K562 (cell line): ENCODE measurements around the gene PPP1CA. TPM values are rescaled to one million over a fixed set of nuclear protein-coding genes. Genes with fewer than 3 reads are reported as not detected.

Experiments
- EGR1 ChIP-seq: fragments of 450-650 bp; conservative IDR thresholded peaks from 2 replicates; pipeline ENCODE4 v1.6.1; 2017; ENCODE audit warnings: mild to moderate bottlenecking
- ELF1 ChIP-seq: fragments of 200-800 bp; sonication (Bioruptor generic); IDR thresholded peaks from 2 replicates; pipeline ENCODE4 v1.6.1; 2016; ENCODE audit warnings: missing genetic modification characterization, missing compliant biosample characterization
- EP400 ChIP-seq: fragments of 450-650 bp; IDR thresholded peaks from 2 replicates; pipeline ENCODE4 v1.6.1; 2017; ENCODE audit warnings: antibody characterized with exemption, mild to moderate bottlenecking, moderate library complexity
- GABPB1 ChIP-seq: sonication (generic); formaldehyde crosslinking; IDR thresholded peaks from 2 replicates; pipeline ENCODE4 v1.8.0; 2022; ENCODE audit warnings: mild to moderate bottlenecking, missing genetic modification reagents
- GATAD2A ChIP-seq: fragments of 450-650 bp; IDR thresholded peaks from 2 replicates; pipeline ENCODE4 v1.6.1; 2017
- HNRNPUL1 ChIP-seq: fragments of 200-400 bp; formaldehyde crosslinking; IDR thresholded peaks from 2 replicates; pipeline ENCODE4 v1.6.1; 2017; ENCODE audit warnings: low read length
- NCOR1 ChIP-seq: fragments of 450-650 bp; IDR thresholded peaks from 2 replicates; pipeline ENCODE4 v1.6.1; 2016; ENCODE audit warnings: mild to moderate bottlenecking, moderate library complexity
- NFIX ChIP-seq: fragments of 250-450 bp; sonication (Bioruptor Pico); IDR thresholded peaks from 2 replicates; pipeline ENCODE4 v1.4.0; 2020; ENCODE audit warnings: low read depth, mild to moderate bottlenecking, moderate library complexity
- PHF20 ChIP-seq: fragments of 450-650 bp; IDR thresholded peaks from 2 replicates; pipeline ENCODE4 v1.6.1; 2018; ENCODE audit not compliant: partially characterized antibody
- POLR2A ChIP-seq: fragments of 450-650 bp; conservative IDR thresholded peaks from 2 replicates; pipeline ENCODE4 v1.6.1; 2016
- SRSF9 ChIP-seq: fragments of 200-400 bp; formaldehyde crosslinking; IDR thresholded peaks from 2 replicates; pipeline ENCODE4 v1.6.1; 2017; ENCODE audit warnings: low read depth, low read length, borderline replicate concordance
- TBL1XR1 ChIP-seq, 2 experiments: IDR thresholded peaks; 2 replicates each; pipeline ENCODE4 v1.6.1; 2012; ENCODE audit warnings: improper control_type of control experiment in 2 of 2, low read length in 2 of 2, mild to moderate bottlenecking in 1 of 2
- WHSC1 ChIP-seq: IDR thresholded peaks from one replicate; pipeline ENCODE4 v1.6.1; 2012; ENCODE audit warnings: low read length, control low read depth, inconsistent platforms
- XRCC5 ChIP-seq: fragments of 200-400 bp; formaldehyde crosslinking; IDR thresholded peaks from 2 replicates; pipeline ENCODE4 v1.6.1; 2017; ENCODE audit warnings: low read depth, mild to moderate bottlenecking, low read length
- ZNF707 ChIP-seq: fragments of 250-450 bp; sonication (Bioruptor Pico); conservative IDR thresholded peaks from 2 replicates; pipeline ENCODE4 v1.8.0; 2022; ENCODE audit warnings: inconsistent platforms, mild to moderate bottlenecking, moderate library complexity
- polyA plus RNA-seq, 8 experiments: library from polyadenylated mRNA; depleted of rRNA in 4 of 8; stranded (reverse) in 5 of 8; unstranded in 3 of 8; fragments of >200 nt; fragmentation: Nextera tagmentation in 2 of 8; fragmentation: Illumina TruSeq in 1 of 8; extraction: Ambion mirVana in 2 of 8; extraction: Trizol in 1 of 8; gene quantifications; 2 replicates each; pipeline versions ENCODE4 v1.2.1 to v1.2.3, GENCODE V29; 2011 to 2014; ENCODE audit warnings: inconsistent platforms in 1 of 8, missing spikeins in 1 of 8
- total RNA-seq, 7 experiments: library from RNA; depleted of rRNA in 6 of 7; stranded (reverse); fragments of >200 nt in 6 of 7; fragmentation: Illumina TruSeq in 2 of 7; extraction: Trizol in 2 of 7; gene quantifications; 2 replicates each; pipeline versions ENCODE4 v1.2.1 to v1.2.3, GENCODE V29; 2011 to 2021; ENCODE audit warnings: low replicate concordance in 1 of 7
- TF ChIP-seq, protein P1 (sequence below): sonication (generic); formaldehyde crosslinking; IDR thresholded peaks from 2 replicates; pipeline ENCODE4 v1.8.0; 2022; ENCODE audit warnings: mild to moderate bottlenecking, missing genetic modification reagents, borderline replicate concordance
- TF ChIP-seq, protein P2 (sequence below), 2 experiments: IDR thresholded peaks; 2 replicates each; pipeline ENCODE4 v1.6.1; 2011; ENCODE audit warnings: borderline replicate concordance in 1 of 2, control low read depth in 1 of 2, low read depth in 1 of 2, low read length in 1 of 2, mild to moderate bottlenecking in 1 of 2, mixed read lengths in 1 of 2, moderate library complexity in 1 of 2; ENCODE audit not compliant: insufficient read depth in 1 of 2, insufficient read length in 1 of 2, poor library complexity in 1 of 2, severe bottlenecking in 1 of 2; ENCODE audit errors: extremely low read depth in 1 of 2
- TF ChIP-seq, protein P3 (sequence below): fragments of 200-800 bp; sonication (Bioruptor generic); IDR thresholded peaks from 2 replicates; pipeline ENCODE4 v1.6.1; 2017; ENCODE audit warnings: missing genetic modification characterization, missing compliant biosample characterization
- TF ChIP-seq, protein P4 (sequence below): fragments of 450-650 bp; IDR thresholded peaks from 2 replicates; pipeline ENCODE4 v1.6.1; 2016; ENCODE audit warnings: borderline replicate concordance
- TF ChIP-seq, protein P5 (sequence below): sonication (generic); formaldehyde crosslinking; IDR thresholded peaks from 2 replicates; pipeline ENCODE4 v1.8.0; 2022; ENCODE audit warnings: missing genetic modification reagents, mild to moderate bottlenecking, borderline replicate concordance

The PPP1CA gene
- total and polyA plus RNA-seq, 9 of the 15 experiments (the other 6 are each of a cell fraction or from before 2014, with no cell fraction given): 18.2 to 242 (median 188) TPM

DNA sequence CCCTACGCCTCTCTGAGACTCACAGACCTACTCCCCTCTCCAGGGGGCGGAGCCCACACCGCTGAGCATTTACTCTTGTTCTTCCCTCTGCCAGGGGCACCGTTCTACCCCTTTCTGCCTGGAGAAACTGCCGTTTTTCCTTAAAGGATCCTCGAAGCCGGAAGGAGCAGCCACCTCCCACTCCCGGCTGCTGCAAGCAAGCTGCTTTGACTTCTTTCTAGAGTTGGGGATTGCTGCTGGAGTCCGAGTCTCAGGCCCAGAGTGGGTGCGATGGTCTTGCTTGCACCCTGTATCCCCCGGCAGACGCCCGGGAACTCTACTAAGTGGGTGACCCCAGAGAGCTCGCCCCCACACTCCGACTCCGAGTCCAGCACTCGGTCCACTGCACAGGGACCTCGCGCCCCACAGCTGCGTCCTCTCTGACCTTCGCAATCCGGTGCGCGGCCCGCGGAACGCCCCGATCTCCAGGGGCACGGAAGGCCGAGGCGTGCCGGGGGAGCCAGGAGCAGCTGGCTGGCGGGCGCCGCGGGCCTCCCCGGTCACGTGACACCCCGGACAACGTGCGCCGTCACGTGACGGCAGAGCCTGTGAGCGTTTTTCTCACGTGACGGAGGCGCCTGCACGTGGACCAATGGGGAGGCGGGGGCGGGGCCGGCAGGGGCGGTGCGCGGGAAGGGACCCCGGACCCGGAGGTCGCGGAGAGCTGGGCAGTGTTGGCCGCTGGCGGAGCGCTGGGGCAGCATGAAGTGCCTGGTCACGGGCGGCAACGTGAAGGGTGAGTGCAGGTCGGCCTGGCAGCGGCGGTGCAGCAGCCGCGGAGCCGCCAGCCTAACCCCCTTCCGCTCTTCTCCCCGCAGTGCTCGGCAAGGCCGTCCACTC, 10.1 kb downstream of the PPP1CA start, which contains the start of gene RAD9A (continued):
- TF ChIP-seq, protein P1, sequence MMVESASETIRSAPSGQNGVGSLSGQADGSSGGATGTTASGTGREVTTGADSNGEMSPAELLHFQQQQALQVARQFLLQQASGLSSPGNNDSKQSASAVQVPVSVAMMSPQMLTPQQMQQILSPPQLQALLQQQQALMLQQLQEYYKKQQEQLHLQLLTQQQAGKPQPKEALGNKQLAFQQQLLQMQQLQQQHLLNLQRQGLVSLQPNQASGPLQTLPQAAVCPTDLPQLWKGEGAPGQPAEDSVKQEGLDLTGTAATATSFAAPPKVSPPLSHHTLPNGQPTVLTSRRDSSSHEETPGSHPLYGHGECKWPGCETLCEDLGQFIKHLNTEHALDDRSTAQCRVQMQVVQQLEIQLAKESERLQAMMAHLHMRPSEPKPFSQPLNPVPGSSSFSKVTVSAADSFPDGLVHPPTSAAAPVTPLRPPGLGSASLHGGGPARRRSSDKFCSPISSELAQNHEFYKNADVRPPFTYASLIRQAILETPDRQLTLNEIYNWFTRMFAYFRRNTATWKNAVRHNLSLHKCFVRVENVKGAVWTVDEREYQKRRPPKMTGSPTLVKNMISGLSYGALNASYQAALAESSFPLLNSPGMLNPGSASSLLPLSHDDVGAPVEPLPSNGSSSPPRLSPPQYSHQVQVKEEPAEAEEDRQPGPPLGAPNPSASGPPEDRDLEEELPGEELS (CRISPR knock-in tag): peak; percentile 51; the same call in 1 of the 2 replicates
- 0 out of 2 replicates have a peak, but pooled peaks have one; percentile 42 for TF ChIP-seq XRCC5
- no peak for TF ChIP-seq WHSC1
- TF ChIP-seq, protein P2, sequence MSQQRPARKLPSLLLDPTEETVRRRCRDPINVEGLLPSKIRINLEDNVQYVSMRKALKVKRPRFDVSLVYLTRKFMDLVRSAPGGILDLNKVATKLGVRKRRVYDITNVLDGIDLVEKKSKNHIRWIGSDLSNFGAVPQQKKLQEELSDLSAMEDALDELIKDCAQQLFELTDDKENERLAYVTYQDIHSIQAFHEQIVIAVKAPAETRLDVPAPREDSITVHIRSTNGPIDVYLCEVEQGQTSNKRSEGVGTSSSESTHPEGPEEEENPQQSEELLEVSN (IDR thresholded peaks at IDR 0.05; ENCODE audit: borderline replicate concordance in 1 of 2, extremely low read depth in 1 of 2, insufficient read depth in 1 of 2, insufficient read length in 1 of 2, low read depth in 1 of 2, low read length in 1 of 2, poor library complexity in 1 of 2, severe bottlenecking in 1 of 2): peak; percentile 94 to 99
- peak; percentile 33; the same call in 1 of the 2 replicates for TF ChIP-seq ELF1 (tag)
- TF ChIP-seq GABPB1 (CRISPR knock-in tag): peak; percentile 79
- no peak for TF ChIP-seq HNRNPUL1
- TF ChIP-seq NCOR1: peak; percentile 53
- peak; percentile 90; the same call in 1 of the 2 replicates for TF ChIP-seq EP400
- TF ChIP-seq ZNF707 (CRISPR knock-in tag): no peak
- no peak for TF ChIP-seq TBL1XR1 (IDR thresholded peaks at IDR 0.05; ENCODE audit: low read length in 2 of 2)
- TF ChIP-seq, protein P3, sequence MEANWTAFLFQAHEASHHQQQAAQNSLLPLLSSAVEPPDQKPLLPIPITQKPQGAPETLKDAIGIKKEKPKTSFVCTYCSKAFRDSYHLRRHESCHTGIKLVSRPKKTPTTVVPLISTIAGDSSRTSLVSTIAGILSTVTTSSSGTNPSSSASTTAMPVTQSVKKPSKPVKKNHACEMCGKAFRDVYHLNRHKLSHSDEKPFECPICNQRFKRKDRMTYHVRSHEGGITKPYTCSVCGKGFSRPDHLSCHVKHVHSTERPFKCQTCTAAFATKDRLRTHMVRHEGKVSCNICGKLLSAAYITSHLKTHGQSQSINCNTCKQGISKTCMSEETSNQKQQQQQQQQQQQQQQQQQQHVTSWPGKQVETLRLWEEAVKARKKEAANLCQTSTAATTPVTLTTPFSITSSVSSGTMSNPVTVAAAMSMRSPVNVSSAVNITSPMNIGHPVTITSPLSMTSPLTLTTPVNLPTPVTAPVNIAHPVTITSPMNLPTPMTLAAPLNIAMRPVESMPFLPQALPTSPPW (CRISPR knock-in tag): peak; percentile 81
- TF ChIP-seq, protein P4, sequence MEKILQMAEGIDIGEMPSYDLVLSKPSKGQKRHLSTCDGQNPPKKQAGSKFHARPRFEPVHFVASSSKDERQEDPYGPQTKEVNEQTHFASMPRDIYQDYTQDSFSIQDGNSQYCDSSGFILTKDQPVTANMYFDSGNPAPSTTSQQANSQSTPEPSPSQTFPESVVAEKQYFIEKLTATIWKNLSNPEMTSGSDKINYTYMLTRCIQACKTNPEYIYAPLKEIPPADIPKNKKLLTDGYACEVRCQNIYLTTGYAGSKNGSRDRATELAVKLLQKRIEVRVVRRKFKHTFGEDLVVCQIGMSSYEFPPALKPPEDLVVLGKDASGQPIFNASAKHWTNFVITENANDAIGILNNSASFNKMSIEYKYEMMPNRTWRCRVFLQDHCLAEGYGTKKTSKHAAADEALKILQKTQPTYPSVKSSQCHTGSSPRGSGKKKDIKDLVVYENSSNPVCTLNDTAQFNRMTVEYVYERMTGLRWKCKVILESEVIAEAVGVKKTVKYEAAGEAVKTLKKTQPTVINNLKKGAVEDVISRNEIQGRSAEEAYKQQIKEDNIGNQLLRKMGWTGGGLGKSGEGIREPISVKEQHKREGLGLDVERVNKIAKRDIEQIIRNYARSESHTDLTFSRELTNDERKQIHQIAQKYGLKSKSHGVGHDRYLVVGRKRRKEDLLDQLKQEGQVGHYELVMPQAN: peak; percentile 98
- no peak for TF ChIP-seq SRSF9
- 0 out of 2 replicates have a peak, but pooled peaks have one; percentile 24 for TF ChIP-seq GATAD2A
- TF ChIP-seq PHF20: peak; percentile 91
- TF ChIP-seq NFIX: no peak
- TF ChIP-seq EGR1: peak; percentile 64; the same call in 1 of the 2 replicates
- peak; percentile 73 for TF ChIP-seq POLR2A
- TF ChIP-seq, protein P5, sequence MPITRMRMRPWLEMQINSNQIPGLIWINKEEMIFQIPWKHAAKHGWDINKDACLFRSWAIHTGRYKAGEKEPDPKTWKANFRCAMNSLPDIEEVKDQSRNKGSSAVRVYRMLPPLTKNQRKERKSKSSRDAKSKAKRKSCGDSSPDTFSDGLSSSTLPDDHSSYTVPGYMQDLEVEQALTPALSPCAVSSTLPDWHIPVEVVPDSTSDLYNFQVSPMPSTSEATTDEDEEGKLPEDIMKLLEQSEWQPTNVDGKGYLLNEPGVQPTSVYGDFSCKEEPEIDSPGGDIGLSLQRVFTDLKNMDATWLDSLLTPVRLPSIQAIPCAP: no peak
